CD14-positive monocyte (primary cell): ENCODE measurements around the gene PDE9A. TPM values are rescaled to one million over a fixed set of nuclear protein-coding genes. Genes with fewer than 3 reads are reported as not detected.
"Not testable (repeated sequence)": the region's sequence is repeated elsewhere in the genome, so short reads cannot be mapped to it uniquely, and the experiment has no call there.

ENCODE experiments used
- DNase-seq, 3 donors: peaks; one replicate each; pipeline ENCODE4 v3.0.0-alpha.2; 2011 to 2022
- H2AFZ ChIP-seq: 2 replicates; pipeline ENCODE4 v1.6.0; 2012; ENCODE audit warnings: mild to moderate bottlenecking, low read depth, low read length, inconsistent platforms; ENCODE audit not compliant: insufficient read depth, poor library complexity, severe bottlenecking
- H3K27ac ChIP-seq, 2 donors: 1 replicate in 1 of 2; 2 replicates in 1 of 2; pipeline ENCODE4 v1.5.1; 2012 to 2013; ENCODE audit warnings: low read length in 2 of 2, control low read depth in 1 of 2, inconsistent platforms in 1 of 2, low read depth in 1 of 2, mild to moderate bottlenecking in 1 of 2
- H3K27me3 ChIP-seq, 2 donors: one replicate each; pipeline versions ENCODE4 v1.6.0 to v1.6.1; 2011 to 2013; ENCODE audit warnings: low read length in 2 of 2; ENCODE audit not compliant: control insufficient read depth in 2 of 2, insufficient read depth in 2 of 2
- H3K36me3 ChIP-seq, 2 donors: replicated peaks in 1 of 2; 1 replicate in 1 of 2; 2 replicates in 1 of 2; pipeline versions ENCODE4 v1.5.1 to v1.6.1; 2012 to 2013; ENCODE audit warnings: low read length in 2 of 2, control low read depth in 1 of 2, inconsistent platforms in 1 of 2, mild to moderate bottlenecking in 1 of 2; ENCODE audit not compliant: insufficient read depth in 2 of 2, control insufficient read depth in 1 of 2
- H3K4me1 ChIP-seq, 2 donors: 1 replicate in 1 of 2; 2 replicates in 1 of 2; pipeline versions ENCODE4 v1.5.1 to v1.6.1; 2012 to 2013; ENCODE audit warnings: low read length in 2 of 2, control low read depth in 1 of 2, inconsistent platforms in 1 of 2, mild to moderate bottlenecking in 1 of 2, moderate library complexity in 1 of 2; ENCODE audit not compliant: insufficient read depth in 2 of 2, control insufficient read depth in 1 of 2
- H3K4me2 ChIP-seq: replicated peaks from 2 replicates; pipeline ENCODE3; 2012; ENCODE audit warnings: low read length, moderate library complexity, mild to moderate bottlenecking; ENCODE audit not compliant: poor library complexity, severe bottlenecking; ENCODE audit errors: extremely low read depth
- H3K4me3 ChIP-seq, 3 experiments: fragments of 200-600 bp in 1 of 3; sonication (generic) in 1 of 3; replicated peaks in 1 of 3; 1 replicate in 2 of 3; 2 replicates in 1 of 3; pipeline ENCODE4 v1.5.1; 2011 to 2013; ENCODE audit warnings: low read length in 3 of 3, mild to moderate bottlenecking in 3 of 3, control low read depth in 2 of 3, low read depth in 2 of 3, inconsistent platforms in 1 of 3, moderate library complexity in 1 of 3
- H3K79me2 ChIP-seq: 2 replicates; pipeline ENCODE4 v1.6.0; 2012; ENCODE audit warnings: mild to moderate bottlenecking, control low read depth, inconsistent platforms, low read length, moderate library complexity; ENCODE audit not compliant: insufficient read depth
- H3K9ac ChIP-seq: 2 replicates; pipeline ENCODE4 v1.6.0; 2017; ENCODE audit warnings: low read length, mild to moderate bottlenecking; ENCODE audit not compliant: insufficient read depth, poor library complexity, severe bottlenecking
- H3K9me3 ChIP-seq, 2 donors: replicated peaks in 1 of 2; 1 replicate in 1 of 2; 2 replicates in 1 of 2; pipeline versions ENCODE4 v1.5.1 to v1.6.1; 2012 to 2013; ENCODE audit warnings: low read length in 2 of 2, control low read depth in 1 of 2; ENCODE audit not compliant: control insufficient read depth in 1 of 2, insufficient read depth in 1 of 2
- H4K20me1 ChIP-seq: 2 replicates; pipeline ENCODE4 v1.6.0; 2012; ENCODE audit warnings: mild to moderate bottlenecking, low read length, control low read depth, moderate library complexity; ENCODE audit not compliant: insufficient read depth
- H3K27ac Mint-ChIP-seq, 7 donors: one replicate each; pipeline ENCODE4 v1.8.0; 2020; ENCODE audit warnings: mild to moderate bottlenecking in 7 of 7, mixed read lengths in 7 of 7, moderate library complexity in 6 of 7, inconsistent platforms in 2 of 7
- H3K27me3 Mint-ChIP-seq, 3 donors: one replicate each; pipeline ENCODE4 v1.8.0; 2021 to 2022; ENCODE audit warnings: low read depth in 3 of 3, mild to moderate bottlenecking in 3 of 3, mixed read lengths in 3 of 3, moderate library complexity in 3 of 3, inconsistent platforms in 1 of 3
- H3K36me3 Mint-ChIP-seq, 2 donors: one replicate each; pipeline ENCODE4 v1.8.0; 2020; ENCODE audit warnings: mixed read lengths in 2 of 2, inconsistent platforms in 1 of 2, mild to moderate bottlenecking in 1 of 2
- H3K4me1 Mint-ChIP-seq: one replicate; pipeline ENCODE4 v1.8.0; 2020; ENCODE audit warnings: mild to moderate bottlenecking, mixed read lengths
- H3K4me3 Mint-ChIP-seq, 2 donors: one replicate each; pipeline ENCODE4 v1.8.0; 2020; ENCODE audit warnings: mild to moderate bottlenecking in 2 of 2, mixed read lengths in 2 of 2, moderate library complexity in 1 of 2
- H3K9me3 Mint-ChIP-seq, 7 donors: one replicate each; pipeline ENCODE4 v1.8.0; 2020 to 2022; ENCODE audit warnings: mixed read lengths in 7 of 7, mild to moderate bottlenecking in 6 of 7, moderate library complexity in 6 of 7, inconsistent platforms in 2 of 7
- WGBS: methylation state at CpG from one replicate; pipeline ENCODE4 v1.1.5; 2013; ENCODE audit warnings: missing lambda C conversion rate; ENCODE audit not compliant: insufficient coverage; 5-methylcytosine and 5-hydroxymethylcytosine counted together
- intact Hi-C, 2 donors: fragments of 100-400 bp; cut with micrococcal nuclease; formaldehyde crosslinking; loops; one replicate each; pipeline versions ENCODE4 v1.15.0 to v1.15.1; 2023
- polyA plus RNA-seq, 3 donors: library from polyadenylated mRNA; depleted of rRNA in 1 of 3; unstranded in 2 of 3; stranded (reverse) in 1 of 3; fragments of 300-500 nt in 2 of 3; fragments of >200 nt in 1 of 3; fragmentation: Illumina TruSeq in 2 of 3; gene quantifications; 1 replicate in 2 of 3; 2 replicates in 1 of 3; pipeline ENCODE4 v1.2.3, GENCODE V29; 2012 to 2021
- TF ChIP-seq, protein P1 (sequence below): fragments of 200-600 bp; IDR thresholded peaks from one replicate; pipeline ENCODE4 v1.8.0; 2022; ENCODE audit warnings: antibody characterized with exemption, mild to moderate bottlenecking

The PDE9A gene
- polyA plus RNA-seq, 3 donors: 0.05 to 0.52 TPM; not detected in 1

DNA sequence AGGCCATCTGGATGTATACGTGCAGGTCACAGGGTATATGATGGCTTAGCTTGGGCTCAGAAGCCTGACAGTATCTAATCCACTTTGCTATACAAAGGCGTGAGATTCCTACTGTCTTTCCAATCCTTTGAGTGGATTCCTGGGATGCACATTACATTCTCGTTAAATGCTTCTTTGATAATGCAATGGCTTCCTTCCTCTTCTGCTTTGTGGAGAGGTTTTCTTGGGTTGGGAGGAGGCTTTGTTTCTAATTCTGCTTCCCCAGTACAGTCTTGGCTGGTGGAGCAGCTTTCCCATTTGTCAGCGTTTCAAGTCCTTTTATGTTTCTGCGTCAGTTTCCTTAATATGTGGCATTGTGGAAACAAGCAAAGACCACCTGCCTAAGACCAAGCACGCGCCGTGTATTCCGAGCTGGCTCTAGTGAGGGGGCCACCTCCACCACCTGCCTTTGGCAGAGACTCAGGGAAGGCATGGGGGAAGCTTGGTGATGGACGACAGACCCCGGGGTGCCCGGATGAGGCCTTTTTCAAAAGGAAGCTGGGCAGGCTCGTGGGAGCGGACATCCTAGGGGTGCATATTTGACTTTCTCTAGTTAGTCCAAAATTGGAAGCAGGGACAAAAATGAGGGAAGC, 153.2 kb downstream of the PDE9A start:
- DNase-seq: peak in 1 of 3 donors; percentile 13
- 48% methylated on average over 5 of the region's 14 CpGs for WGBS
- no peaks in the 10 kb centered on the region for H3K36me3 Mint-ChIP-seq
- no peaks in the 10 kb centered on the region for H3K27me3 ChIP-seq
- intact Hi-C loops: loop anchor here in 1 of 2 donors (10.0 kb wide), 1 partner anchor 58 kb away; no protein-coding TSS in a partner anchor
- peaks cover 2 to 7% (median 7%) of the 10 kb centered on the region in 3 donors for H3K27me3 Mint-ChIP-seq
- no peaks in the 10 kb centered on the region for H3K79me2 ChIP-seq
- peak overlapping the region; percentile 59 for H2AFZ ChIP-seq
- no peak overlapping the region for H3K9ac ChIP-seq
- H3K4me2 ChIP-seq: peak overlapping the region; percentile 40
- peak overlapping the region in 1 of 3 experiments; percentile 34 for H3K4me3 ChIP-seq
- no peak overlapping the region for H3K27ac Mint-ChIP-seq
- H3K9me3 Mint-ChIP-seq: no peaks in the 10 kb centered on the region
- no peaks in the 10 kb centered on the region for H3K9me3 ChIP-seq
- TF ChIP-seq, protein P1, sequence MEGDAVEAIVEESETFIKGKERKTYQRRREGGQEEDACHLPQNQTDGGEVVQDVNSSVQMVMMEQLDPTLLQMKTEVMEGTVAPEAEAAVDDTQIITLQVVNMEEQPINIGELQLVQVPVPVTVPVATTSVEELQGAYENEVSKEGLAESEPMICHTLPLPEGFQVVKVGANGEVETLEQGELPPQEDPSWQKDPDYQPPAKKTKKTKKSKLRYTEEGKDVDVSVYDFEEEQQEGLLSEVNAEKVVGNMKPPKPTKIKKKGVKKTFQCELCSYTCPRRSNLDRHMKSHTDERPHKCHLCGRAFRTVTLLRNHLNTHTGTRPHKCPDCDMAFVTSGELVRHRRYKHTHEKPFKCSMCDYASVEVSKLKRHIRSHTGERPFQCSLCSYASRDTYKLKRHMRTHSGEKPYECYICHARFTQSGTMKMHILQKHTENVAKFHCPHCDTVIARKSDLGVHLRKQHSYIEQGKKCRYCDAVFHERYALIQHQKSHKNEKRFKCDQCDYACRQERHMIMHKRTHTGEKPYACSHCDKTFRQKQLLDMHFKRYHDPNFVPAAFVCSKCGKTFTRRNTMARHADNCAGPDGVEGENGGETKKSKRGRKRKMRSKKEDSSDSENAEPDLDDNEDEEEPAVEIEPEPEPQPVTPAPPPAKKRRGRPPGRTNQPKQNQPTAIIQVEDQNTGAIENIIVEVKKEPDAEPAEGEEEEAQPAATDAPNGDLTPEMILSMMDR: no peak
- peak overlapping the region in 1 of 2 donors; percentile 22 for H3K4me3 Mint-ChIP-seq
- H3K4me1 Mint-ChIP-seq: peaks cover 23% of the 10 kb centered on the region
- no peaks in the 10 kb centered on the region for H4K20me1 ChIP-seq
- peak overlapping the region in 1 of 2 donors; percentile 14 for H3K27ac ChIP-seq
- peaks cover 13% of the 10 kb centered on the region in 2 donors for H3K4me1 ChIP-seq
- H3K36me3 ChIP-seq: no peaks in the 10 kb centered on the region

- peaks cover 13 to 17% of the 10 kb centered on the region in 2 donors for H3K4me1 ChIP-seq
- H3K4me3 ChIP-seq, H3K9me3 Mint-ChIP-seq, H3K27me3 Mint-ChIP-seq, H3K9me3 ChIP-seq, H3K9ac ChIP-seq, H3K4me2 ChIP-seq, H4K20me1 ChIP-seq, DNase-seq, H3K27me3 ChIP-seq, H3K27ac ChIP-seq, H3K27ac Mint-ChIP-seq, H2AFZ ChIP-seq, H3K36me3 Mint-ChIP-seq, H3K79me2 ChIP-seq, H3K4me3 Mint-ChIP-seq, H3K36me3 ChIP-seq: not testable (repeated sequence)
- peaks cover 24% of the 10 kb centered on the region for H3K4me1 Mint-ChIP-seq
- 100% methylated on average over 1 of the region's 16 CpGs for WGBS
- intact Hi-C loops: loop anchor here in 1 of 2 donors (10.0 kb wide), 1 partner anchor 57 kb away; no protein-coding TSS in a partner anchor
Measured at GRCh38 chr21:42807293-42807895, 154.0 kb downstream of the PDE9A start.
